Suprapubic skin (tissue), 4 donors: Measurements from ENCODE around the gene CEMIP2. TPM values are rescaled to one million over a fixed set of nuclear protein-coding genes. Genes with fewer than 3 reads are reported as not detected.

Experiments
- DNase-seq, 2 donors: peaks; one replicate each; pipeline ENCODE4 v3.0.0-alpha.2; 2019; ENCODE audit warnings: low spot score in 2 of 2
- H3K27ac ChIP-seq: fragments of 200-600 bp; sonication (generic); one replicate; pipeline ENCODE4 v1.5.1; 2019
- H3K27me3 ChIP-seq: fragments of 200-600 bp; sonication (generic); one replicate; pipeline ENCODE4 v1.5.1; 2019
- H3K36me3 ChIP-seq: fragments of 200-600 bp; sonication (generic); one replicate; pipeline ENCODE4 v1.5.1; 2019
- H3K4me1 ChIP-seq: fragments of 200-600 bp; sonication (generic); one replicate; pipeline ENCODE4 v1.5.1; 2019
- H3K4me3 ChIP-seq: fragments of 200-600 bp; sonication (generic); one replicate; pipeline ENCODE4 v1.5.1; 2019; ENCODE audit warnings: mild to moderate bottlenecking
- H3K9me3 ChIP-seq: fragments of 200-600 bp; sonication (generic); one replicate; pipeline ENCODE4 v1.5.1; 2019
- EP300 ChIP-seq: sonication (generic); formaldehyde crosslinking; IDR thresholded peaks from one replicate; pipeline ENCODE4 v1.6.1; 2017; ENCODE audit warnings: antibody characterized with exemption
- POLR2A ChIP-seq, 2 donors: fragments of 450-650 bp; IDR thresholded peaks; one replicate each; pipeline ENCODE4 v1.6.1; 2017; ENCODE audit warnings: antibody characterized with exemption in 2 of 2, mild to moderate bottlenecking in 2 of 2, moderate library complexity in 2 of 2
- POLR2AphosphoS5 ChIP-seq, 3 donors: sonication (generic); formaldehyde crosslinking; IDR thresholded peaks; one replicate each; pipeline ENCODE4 v1.6.1; 2017; ENCODE audit warnings: antibody characterized with exemption in 3 of 3
- WGBS: methylation state at CpG from one replicate; pipeline ENCODE4 v1.1.5; 2018; 5-methylcytosine and 5-hydroxymethylcytosine counted together
- total RNA-seq, 4 donors: library from RNA; depleted of rRNA; stranded (reverse); fragments of >200 nt; gene quantifications; one replicate each; pipeline ENCODE4 v1.1.0, GENCODE V29; 2016
- TF ChIP-seq, protein P1 (sequence below), 2 donors: fragments of 200-600 bp in 1 of 2; fragments of 450-650 bp in 1 of 2; sonication (generic) in 1 of 2; IDR thresholded peaks; one replicate each; pipeline ENCODE4 v1.5.1; 2016 to 2019; ENCODE audit warnings: antibody characterized with exemption in 2 of 2, mild to moderate bottlenecking in 1 of 2, moderate library complexity in 1 of 2

CEMIP2 gene
- total RNA-seq, 4 donors from 2014 or later: 48.9 to 76.2 (median 66.1) TPM

DNA sequence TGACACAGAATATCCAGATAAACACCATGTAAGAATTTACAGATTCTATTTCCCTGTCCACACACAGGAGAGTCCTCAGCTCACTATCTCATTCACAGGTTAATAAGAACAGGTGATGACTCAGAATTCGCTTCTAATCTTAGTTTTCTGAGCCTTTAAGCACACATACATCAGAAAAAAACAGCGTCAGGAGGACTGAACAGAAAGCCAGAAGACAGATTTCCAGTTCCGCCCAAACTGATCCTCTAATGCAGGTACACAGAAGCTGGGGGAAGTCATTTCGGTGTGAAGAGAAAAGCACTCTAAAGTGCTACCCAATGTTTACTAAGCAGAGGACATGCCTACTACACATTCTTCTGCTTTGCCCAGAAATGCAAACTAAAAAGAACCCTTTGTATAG lies 1.6 kb downstream of the CEMIP2 start:
- H3K9me3 ChIP-seq: no peaks in the 10 kb centered on the region
- no peak overlapping the region for H3K27ac ChIP-seq
- peak overlapping the region; percentile 75 for H3K4me3 ChIP-seq
- no peak for TF ChIP-seq POLR2AphosphoS5 (IDR thresholded peaks at IDR 0.05)
- TF ChIP-seq POLR2A (IDR thresholded peaks at IDR 0.05): no peak
- TF ChIP-seq, protein P1, sequence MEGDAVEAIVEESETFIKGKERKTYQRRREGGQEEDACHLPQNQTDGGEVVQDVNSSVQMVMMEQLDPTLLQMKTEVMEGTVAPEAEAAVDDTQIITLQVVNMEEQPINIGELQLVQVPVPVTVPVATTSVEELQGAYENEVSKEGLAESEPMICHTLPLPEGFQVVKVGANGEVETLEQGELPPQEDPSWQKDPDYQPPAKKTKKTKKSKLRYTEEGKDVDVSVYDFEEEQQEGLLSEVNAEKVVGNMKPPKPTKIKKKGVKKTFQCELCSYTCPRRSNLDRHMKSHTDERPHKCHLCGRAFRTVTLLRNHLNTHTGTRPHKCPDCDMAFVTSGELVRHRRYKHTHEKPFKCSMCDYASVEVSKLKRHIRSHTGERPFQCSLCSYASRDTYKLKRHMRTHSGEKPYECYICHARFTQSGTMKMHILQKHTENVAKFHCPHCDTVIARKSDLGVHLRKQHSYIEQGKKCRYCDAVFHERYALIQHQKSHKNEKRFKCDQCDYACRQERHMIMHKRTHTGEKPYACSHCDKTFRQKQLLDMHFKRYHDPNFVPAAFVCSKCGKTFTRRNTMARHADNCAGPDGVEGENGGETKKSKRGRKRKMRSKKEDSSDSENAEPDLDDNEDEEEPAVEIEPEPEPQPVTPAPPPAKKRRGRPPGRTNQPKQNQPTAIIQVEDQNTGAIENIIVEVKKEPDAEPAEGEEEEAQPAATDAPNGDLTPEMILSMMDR (IDR thresholded peaks at IDR 0.05): no peak
- TF ChIP-seq EP300: no peak
- H3K27me3 ChIP-seq: no peaks in the 10 kb centered on the region
- H3K36me3 ChIP-seq: no peaks in the 10 kb centered on the region
- WGBS: 46% methylated on average over 4 of the region's 4 CpGs
- peaks cover 58% of the 10 kb centered on the region for H3K4me1 ChIP-seq
- DNase-seq: no peak

DNA sequence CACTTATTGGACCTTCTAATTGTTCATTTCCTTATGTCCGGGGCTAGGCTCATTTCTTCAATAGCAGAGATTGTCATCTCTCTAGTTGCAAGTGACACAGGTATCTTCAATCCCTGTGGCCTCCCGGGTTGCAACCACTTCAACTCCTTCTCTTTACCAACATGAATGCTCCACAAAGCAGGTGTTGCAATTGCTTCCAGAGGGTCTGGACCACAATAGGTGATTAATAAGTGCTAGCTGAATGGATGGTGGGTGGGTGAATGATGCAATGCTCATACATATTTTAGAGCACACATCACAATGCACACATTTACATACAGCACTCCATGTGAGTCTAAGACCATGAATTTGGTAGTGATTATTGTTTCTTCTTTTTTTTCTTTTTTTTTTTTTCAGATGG lies 2.6 kb downstream of the CEMIP2 start:
- peaks cover 68% of the 10 kb centered on the region for H3K4me1 ChIP-seq
- DNase-seq: no peak
- H3K36me3 ChIP-seq: no peaks in the 10 kb centered on the region
- peak overlapping the region; percentile 75 for H3K4me3 ChIP-seq
- H3K27ac ChIP-seq: no peak overlapping the region
- TF ChIP-seq POLR2A (IDR thresholded peaks at IDR 0.05): no peak
- WGBS: 62% methylated on average over 2 of the region's 2 CpGs
- no peaks in the 10 kb centered on the region for H3K27me3 ChIP-seq
- H3K9me3 ChIP-seq: no peaks in the 10 kb centered on the region

DNA sequence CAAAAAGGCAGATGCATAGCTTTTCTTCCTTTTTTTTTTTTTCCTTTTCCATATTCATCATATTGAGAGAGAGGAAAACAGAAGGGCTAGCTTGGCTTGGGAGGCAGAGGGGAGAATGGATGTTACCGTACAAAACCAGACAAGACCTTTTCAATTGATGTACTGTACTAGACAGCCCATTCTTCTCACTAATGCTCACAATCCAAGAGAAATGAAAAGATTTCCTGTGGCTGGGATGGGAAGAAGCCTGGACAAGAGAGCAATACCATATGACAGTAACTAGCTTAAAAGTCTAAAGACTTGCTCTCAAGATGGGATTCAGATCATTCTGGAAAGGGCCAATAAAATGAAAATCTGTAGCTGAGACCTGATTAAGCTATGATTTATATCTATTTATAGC lies 3.4 kb downstream of the CEMIP2 start:
- no peaks in the 10 kb centered on the region for H3K36me3 ChIP-seq
- TF ChIP-seq POLR2A (IDR thresholded peaks at IDR 0.05) (no peak), POLR2AphosphoS5 (IDR thresholded peaks at IDR 0.05) (no peak), EP300 (no peak)
- TF ChIP-seq, protein P1 (IDR thresholded peaks at IDR 0.05): no peak
- H3K4me3 ChIP-seq: peak overlapping the region; percentile 75
- no peaks in the 10 kb centered on the region for H3K27me3 ChIP-seq
- no peaks in the 10 kb centered on the region for H3K9me3 ChIP-seq
- H3K4me1 ChIP-seq: peaks cover 75% of the 10 kb centered on the region
- no peak for DNase-seq
- WGBS: 80% methylated on average over 1 of the region's 1 CpG
- no peak overlapping the region for H3K27ac ChIP-seq

DNA sequence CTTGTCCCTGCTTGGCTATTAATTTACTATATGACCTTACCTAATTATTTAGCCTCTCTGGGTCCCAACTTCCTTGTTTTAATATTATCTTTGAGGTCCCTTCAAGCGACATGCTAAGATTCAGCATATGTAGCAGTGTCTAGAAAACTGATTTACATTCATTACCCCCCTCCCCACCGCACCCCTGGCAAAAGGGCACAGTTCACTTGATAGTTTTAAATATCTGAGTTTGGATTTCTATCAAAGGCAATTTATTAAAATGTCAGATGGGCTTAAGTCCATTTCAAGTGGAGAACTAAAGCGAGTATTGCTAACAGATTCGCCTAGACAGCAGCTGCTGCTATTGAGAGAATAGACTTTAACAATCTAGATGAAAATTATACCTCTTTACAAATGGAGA lies 3.9 kb downstream of the CEMIP2 start:
- DNase-seq: no peak
- no peak overlapping the region for H3K27ac ChIP-seq
- H3K9me3 ChIP-seq: no peaks in the 10 kb centered on the region
- WGBS: 67% methylated on average over 4 of the region's 4 CpGs
- peaks cover 74% of the 10 kb centered on the region for H3K4me1 ChIP-seq
- H3K4me3 ChIP-seq: peak overlapping the region; percentile 75
- no peaks in the 10 kb centered on the region for H3K36me3 ChIP-seq
- no peaks in the 10 kb centered on the region for H3K27me3 ChIP-seq
- TF ChIP-seq POLR2A (IDR thresholded peaks at IDR 0.05) (no peak), POLR2AphosphoS5 (IDR thresholded peaks at IDR 0.05) (no peak), EP300 (no peak)
- TF ChIP-seq, protein P1 (IDR thresholded peaks at IDR 0.05): no peak

GRCh38 chr9:71763832-71764231 lies 4.5 kb downstream of the CEMIP2 start:
- Histone ChIP-seq H3K27me3 (no peaks in the 10 kb centered on the region), H3K36me3 (no peaks in the 10 kb centered on the region), H3K4me1 (peaks cover 73% of the 10 kb centered on the region), H3K27ac (no peak overlapping the region), H3K4me3 (no peak overlapping the region), H3K9me3 (no peaks in the 10 kb centered on the region)
- DNase-seq: no peak
- TF ChIP-seq POLR2A (IDR thresholded peaks at IDR 0.05) (no peak), POLR2AphosphoS5 (IDR thresholded peaks at IDR 0.05) (no peak), EP300 (no peak)
- TF ChIP-seq, protein P1 (IDR thresholded peaks at IDR 0.05): no peak
